ENCODE results near the gene ARHGEF3. TPM values are rescaled to one million over a fixed set of nuclear protein-coding genes. Genes with fewer than 3 reads are reported as not detected.

The ARHGEF3 gene
- total and polyA plus RNA-seq, 2 experiments from 2014 or later: 41.7 to 63.8 TPM

GRCh38 chr3:56689303-56689702 lies 112.4 kb downstream of the ARHGEF3 start:
- H4K20me1 ChIP-seq (ENCODE audit: insufficient read depth, poor library complexity, severe bottlenecking): no peaks in the 10 kb centered on the region
- H3K9me3 ChIP-seq (ENCODE audit: low read depth): no peaks in the 10 kb centered on the region
- H3K4me2 ChIP-seq: no peak overlapping the region
- H2AFZ ChIP-seq: no peak overlapping the region
- H3K79me2 ChIP-seq: no peaks in the 10 kb centered on the region
- H3K27me3 ChIP-seq: no peaks in the 10 kb centered on the region
- no peaks in the 10 kb centered on the region for H3K4me1 ChIP-seq (ENCODE audit: insufficient read depth)
- no peaks in the 10 kb centered on the region for H3K9me2 ChIP-seq (replicated peaks; ENCODE audit: insufficient read depth)
- no peak overlapping the region for H3K27ac ChIP-seq
- H3K36me3 ChIP-seq (replicated peaks; ENCODE audit: insufficient read depth, low read depth): no peaks in the 10 kb centered on the region
- WGBS (ENCODE audit: low lambda C conversion rate, missing lambda C conversion rate): 82% methylated on average over 1 of the region's 1 CpG
- no peak overlapping the region for H3K4me3 ChIP-seq
- peak; percentile 33 for DNase-seq (ENCODE audit: low spot score)
- no peak for TF ChIP-seq EZH2phosphoT487 (IDR thresholded peaks at IDR 0.05; ENCODE audit: low read depth, severe bottlenecking, unreplicated experiment)
- no peak for TF ChIP-seq EZH2 (IDR thresholded peaks at IDR 0.05; ENCODE audit: borderline replicate concordance)
- TF ChIP-seq, protein P1, sequence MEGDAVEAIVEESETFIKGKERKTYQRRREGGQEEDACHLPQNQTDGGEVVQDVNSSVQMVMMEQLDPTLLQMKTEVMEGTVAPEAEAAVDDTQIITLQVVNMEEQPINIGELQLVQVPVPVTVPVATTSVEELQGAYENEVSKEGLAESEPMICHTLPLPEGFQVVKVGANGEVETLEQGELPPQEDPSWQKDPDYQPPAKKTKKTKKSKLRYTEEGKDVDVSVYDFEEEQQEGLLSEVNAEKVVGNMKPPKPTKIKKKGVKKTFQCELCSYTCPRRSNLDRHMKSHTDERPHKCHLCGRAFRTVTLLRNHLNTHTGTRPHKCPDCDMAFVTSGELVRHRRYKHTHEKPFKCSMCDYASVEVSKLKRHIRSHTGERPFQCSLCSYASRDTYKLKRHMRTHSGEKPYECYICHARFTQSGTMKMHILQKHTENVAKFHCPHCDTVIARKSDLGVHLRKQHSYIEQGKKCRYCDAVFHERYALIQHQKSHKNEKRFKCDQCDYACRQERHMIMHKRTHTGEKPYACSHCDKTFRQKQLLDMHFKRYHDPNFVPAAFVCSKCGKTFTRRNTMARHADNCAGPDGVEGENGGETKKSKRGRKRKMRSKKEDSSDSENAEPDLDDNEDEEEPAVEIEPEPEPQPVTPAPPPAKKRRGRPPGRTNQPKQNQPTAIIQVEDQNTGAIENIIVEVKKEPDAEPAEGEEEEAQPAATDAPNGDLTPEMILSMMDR (IDR thresholded peaks at IDR 0.05; ENCODE audit: poor library complexity): no peak

- no peak overlapping the region for H3K4me2 ChIP-seq
- TF ChIP-seq EZH2phosphoT487 (IDR thresholded peaks at IDR 0.05; ENCODE audit: low read depth, severe bottlenecking, unreplicated experiment) (no peak), EZH2 (IDR thresholded peaks at IDR 0.05; ENCODE audit: borderline replicate concordance) (no peak)
- TF ChIP-seq, protein P1 (IDR thresholded peaks at IDR 0.05; ENCODE audit: poor library complexity): no peak
- peaks cover 4% of the 10 kb centered on the region for H3K9me3 ChIP-seq (ENCODE audit: low read depth)
- no peak for DNase-seq (ENCODE audit: low spot score)
- H3K79me2 ChIP-seq: peaks cover 4% of the 10 kb centered on the region
- no peaks in the 10 kb centered on the region for H3K36me3 ChIP-seq (replicated peaks; ENCODE audit: insufficient read depth, low read depth)
- no peak overlapping the region for H3K27ac ChIP-seq
- H4K20me1 ChIP-seq (ENCODE audit: insufficient read depth, poor library complexity, severe bottlenecking): no peaks in the 10 kb centered on the region
- H3K27me3 ChIP-seq: no peaks in the 10 kb centered on the region
- WGBS (ENCODE audit: low lambda C conversion rate, missing lambda C conversion rate): 88% methylated on average over 1 of the region's 1 CpG
- H3K4me3 ChIP-seq: no peak overlapping the region
- no peaks in the 10 kb centered on the region for H3K4me1 ChIP-seq (ENCODE audit: insufficient read depth)
- H2AFZ ChIP-seq: no peak overlapping the region
- H3K9me2 ChIP-seq (replicated peaks; ENCODE audit: insufficient read depth): no peaks in the 10 kb centered on the region
Measured at GRCh38 chr3:56688191-56688590, 113.6 kb downstream of the ARHGEF3 start.

DNA sequence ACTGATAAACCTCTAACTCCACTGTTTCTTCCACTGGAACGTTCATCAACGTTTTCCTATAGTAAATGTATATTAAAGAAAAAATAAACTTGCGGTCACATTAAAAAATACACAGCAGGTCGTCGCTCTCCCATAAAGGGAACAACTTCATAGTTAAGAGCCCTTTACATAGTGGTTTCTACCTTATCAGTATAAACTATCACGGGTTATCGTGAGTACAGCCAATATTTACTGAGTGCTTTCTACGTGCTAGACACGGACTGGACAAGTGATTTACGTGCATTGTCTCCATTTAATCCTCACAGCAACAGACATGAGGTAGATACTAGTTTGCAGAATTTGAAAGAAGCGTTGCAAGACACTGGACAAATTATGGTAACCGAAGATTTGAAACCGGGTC lies 117.7 kb downstream of the ARHGEF3 start:
- Histone ChIP-seq H4K20me1 (ENCODE audit: insufficient read depth, poor library complexity, severe bottlenecking) (no peaks in the 10 kb centered on the region), H3K9me2 (replicated peaks; ENCODE audit: insufficient read depth) (no peaks in the 10 kb centered on the region), H3K4me1 (ENCODE audit: insufficient read depth) (peaks cover 3% of the 10 kb centered on the region), H3K27ac (no peak overlapping the region), H3K79me2 (peaks cover 36% of the 10 kb centered on the region), H2AFZ (no peak overlapping the region), H3K27me3 (no peaks in the 10 kb centered on the region), H3K9me3 (ENCODE audit: low read depth) (peaks cover 4% of the 10 kb centered on the region), H3K4me3 (no peak overlapping the region), H3K36me3 (replicated peaks; ENCODE audit: insufficient read depth, low read depth) (no peaks in the 10 kb centered on the region), H3K4me2 (no peak overlapping the region)
- WGBS (ENCODE audit: low lambda C conversion rate, missing lambda C conversion rate): 75% methylated on average over 13 of the region's 13 CpGs
- TF ChIP-seq, protein P1 (IDR thresholded peaks at IDR 0.05; ENCODE audit: poor library complexity): no peak
- no peak for DNase-seq (ENCODE audit: low spot score)
